Fibroblast of peridontal ligament (primary cell): ENCODE data around the gene SP1.
"Not testable (repeated sequence)": the region's sequence is repeated elsewhere in the genome, so short reads cannot be mapped to it uniquely, and the experiment has no call there.

ENCODE experiments used
- DNase-seq: peaks from one replicate; pipeline ENCODE4 v3.0.0-alpha.2; 2010; ENCODE audit errors: extremely low read depth

Gene SP1

GRCh38 chr12:53413485-53414204 is 33.7 kb downstream of the SP1 start:
- no peak for DNase-seq

GRCh38 chr12:53414756-53415417 is 34.9 kb downstream of the SP1 start:
- DNase-seq = no peak

GRCh38 chr12:53415752-53416389 is 35.9 kb downstream of the SP1 start:
- DNase-seq = not testable (repeated sequence)

- DNase-seq = not testable (repeated sequence)
These were observed 37.4 kb downstream of the SP1 start for GRCh38 chr12:53417291-53417816.

- no peak for DNase-seq
These were observed 38.2 kb downstream of the SP1 start for GRCh38 chr12:53418221-53418620.

- DNase-seq = no peak
These were observed 39.8 kb downstream of the SP1 start for GRCh38 chr12:53419756-53420155.

- not testable (repeated sequence) for DNase-seq
These were observed 42.3 kb downstream of the SP1 start for GRCh38 chr12:53422247-53422646.

- DNase-seq = no peak
These were observed 43.6 kb downstream of the SP1 start, which contains the start of gene AMHR2 for GRCh38 chr12:53423597-53423996. AMHR2 (plus strand) TSS chr12:53423855; CDS start chr12:53423935, 80 bp downstream.

GRCh38 chr12:53424626-53425514 is 44.9 kb downstream of the SP1 start:
- DNase-seq = no peak

GRCh38 chr12:53425515-53426150 is 45.7 kb downstream of the SP1 start:
- no peak for DNase-seq

GRCh38 chr12:53427905-53428594 is 48.1 kb downstream of the SP1 start:
- DNase-seq = peak; percentile 64

- DNase-seq = no peak
These were observed 48.8 kb downstream of the SP1 start for GRCh38 chr12:53428741-53429140.

- DNase-seq = no peak
These were observed 50.1 kb downstream of the SP1 start for GRCh38 chr12:53430116-53430515.

- DNase-seq = no peak
These were observed 51.2 kb downstream of the SP1 start for GRCh38 chr12:53431187-53431586.

GRCh38 chr12:53435326-53435725 is 55.4 kb downstream of the SP1 start:
- not testable (repeated sequence) for DNase-seq

GRCh38 chr12:53439582-53439981 is 59.6 kb downstream of the SP1 start:
- not testable (repeated sequence) for DNase-seq

GRCh38 chr12:53441040-53441833 is 61.3 kb downstream of the SP1 start, which contains the start of gene PRR13:
PRR13 (plus strand) TSS chr12:53441734; CDS start chr12:53442715, 981 bp downstream.
- DNase-seq = peak; percentile 99

GRCh38 chr12:53443955-53444354 is 64.0 kb downstream of the SP1 start:
- DNase-seq = no peak

GRCh38 chr12:53444593-53445325 is 64.8 kb downstream of the SP1 start:
- DNase-seq = not testable (repeated sequence)
